HG02678 (cell line): ENCODE data around the gene SCAMP1.
"Not testable (repeated sequence)": the region's sequence is repeated elsewhere in the genome, so short reads cannot be mapped to it uniquely, and the experiment has no call there.

ENCODE experiments used
- ATAC-seq: cut with Tn5 transposase; IDR thresholded peaks from one replicate; pipeline ENCODE4 v1.9.1; 2021; ENCODE audit warnings: mild to moderate bottlenecking, moderate library complexity; ENCODE audit not compliant: unreplicated experiment

SCAMP1 gene

DNA sequence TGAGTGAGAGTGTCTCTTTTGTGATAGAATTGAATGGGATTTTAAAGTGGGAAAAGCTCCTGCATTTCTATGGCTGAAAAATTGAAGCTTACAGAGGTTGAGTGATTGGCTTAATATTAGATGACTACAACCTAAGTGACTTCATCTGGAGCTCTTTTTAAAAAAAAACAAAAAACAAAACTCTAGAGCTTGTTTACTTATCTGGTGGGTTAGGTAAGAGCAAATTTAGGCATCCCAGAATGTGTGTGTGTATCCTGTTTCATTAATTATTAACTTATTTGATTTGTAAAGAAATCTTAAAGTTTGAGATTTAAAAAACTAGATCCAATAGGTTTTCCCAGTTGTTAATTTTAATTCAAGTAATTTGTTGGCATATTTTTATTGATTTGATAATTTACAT, 60.1 kb downstream of the SCAMP1 start:
- no peak for ATAC-seq

DNA sequence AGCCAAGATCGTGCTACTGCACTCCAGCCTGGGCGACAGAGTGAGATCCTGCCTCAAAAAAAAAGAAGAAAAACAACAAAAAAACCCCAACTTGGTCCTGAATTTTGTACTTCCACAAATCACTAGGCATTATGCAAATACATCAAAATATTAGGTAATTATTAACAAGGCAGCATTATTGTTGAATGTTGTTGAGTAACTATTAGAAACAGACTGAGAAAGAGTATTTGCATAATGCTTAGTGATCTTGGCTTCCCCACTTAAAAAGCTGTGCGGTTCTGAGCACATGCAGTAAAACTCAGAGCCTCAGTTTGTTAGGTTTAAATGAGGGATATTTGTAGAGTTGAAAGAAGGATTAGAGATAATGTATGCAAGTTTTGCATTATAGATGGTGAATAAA, 64.2 kb downstream of the SCAMP1 start:
- no peak for ATAC-seq

DNA sequence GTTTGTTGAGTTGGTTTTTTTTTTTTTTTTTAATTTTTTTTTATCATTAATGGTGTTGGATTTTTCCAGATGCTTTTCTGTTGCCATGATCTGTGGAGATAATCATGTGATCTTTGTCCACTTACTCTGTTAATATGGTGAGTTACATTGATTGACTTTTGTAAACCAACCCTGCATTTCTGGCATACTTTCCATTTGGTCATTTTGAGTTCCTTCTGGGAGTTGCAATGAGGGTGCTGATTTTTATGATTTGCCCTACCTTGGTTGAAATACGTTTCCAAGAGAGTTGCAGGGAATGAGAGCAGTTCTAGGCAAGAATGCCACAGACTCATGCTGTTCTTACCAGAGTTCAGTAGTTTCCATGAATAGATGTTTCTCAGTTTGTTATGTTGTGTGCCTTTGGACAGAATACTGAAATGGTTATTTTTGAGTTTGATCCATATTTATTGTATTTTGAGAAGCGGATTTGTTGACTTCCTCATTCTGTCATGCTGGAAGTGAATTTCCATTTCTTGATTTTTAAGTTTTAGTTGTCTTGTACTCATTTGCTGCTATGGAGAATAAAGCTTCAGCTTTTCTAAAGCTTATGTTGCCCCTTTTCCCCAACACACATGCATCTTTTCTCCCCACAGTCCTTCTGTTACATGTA, 69.0 kb downstream of the SCAMP1 start:
- ATAC-seq = no peak

GRCh38 chr5:78430866-78431265, 70.4 kb downstream of the SCAMP1 start:
- no peak for ATAC-seq

DNA sequence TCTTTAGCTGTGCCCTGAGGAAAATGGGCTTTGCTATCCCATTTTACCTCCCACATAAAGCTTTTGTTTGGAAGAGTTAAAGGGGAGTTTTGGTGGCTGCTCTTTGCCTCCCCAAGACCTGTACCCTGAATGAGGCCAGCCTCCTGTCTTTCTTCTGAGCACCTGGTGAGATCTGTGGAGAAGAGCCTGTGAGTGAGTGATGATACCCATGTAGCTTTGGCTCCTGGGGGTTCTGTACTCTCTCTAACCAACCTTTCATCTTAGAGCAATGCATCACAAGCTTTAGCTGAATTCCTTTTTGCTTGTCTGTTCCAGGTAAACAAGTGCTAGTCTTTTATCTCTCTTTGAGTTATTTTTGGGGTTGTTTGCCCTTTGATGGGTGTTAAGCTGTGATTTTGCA, 73.6 kb downstream of the SCAMP1 start:
- ATAC-seq = no peak

DNA sequence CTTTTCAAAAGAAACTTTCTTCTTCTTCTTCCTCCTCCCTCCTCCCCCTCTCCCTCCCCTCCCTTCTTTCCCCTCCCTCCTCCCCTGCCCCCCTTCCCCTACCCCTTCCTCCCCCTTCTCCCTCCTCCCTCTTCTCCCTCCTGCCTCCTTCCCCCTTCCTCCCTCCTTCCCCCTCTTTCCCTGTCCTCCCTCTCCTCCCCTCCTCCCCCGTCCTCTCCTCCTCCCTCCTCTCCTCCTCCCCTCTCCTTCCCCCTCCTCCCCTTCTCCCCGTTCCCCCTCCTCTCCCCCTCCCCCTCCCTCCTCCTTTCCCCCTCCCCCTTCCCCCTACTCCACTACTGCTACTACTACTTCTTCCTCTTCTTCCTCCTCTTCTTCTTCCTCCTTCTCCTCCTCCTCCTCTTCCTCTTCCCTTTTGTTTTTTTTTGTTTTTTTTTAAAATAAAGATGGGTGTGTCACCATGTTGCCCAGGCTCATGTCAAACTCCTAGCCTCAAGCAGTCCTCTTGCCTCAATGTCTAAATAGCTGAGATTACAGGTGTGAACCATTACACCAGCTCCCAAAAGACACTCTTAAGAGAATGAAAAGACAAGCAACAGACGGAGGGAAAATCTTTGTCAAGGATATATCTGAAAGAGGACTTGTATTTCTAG, 87.5 kb downstream of the SCAMP1 start:
- no peak for ATAC-seq

- no peak for ATAC-seq
Observed at GRCh38 chr5:78449103-78449502, 88.7 kb downstream of the SCAMP1 start.

DNA sequence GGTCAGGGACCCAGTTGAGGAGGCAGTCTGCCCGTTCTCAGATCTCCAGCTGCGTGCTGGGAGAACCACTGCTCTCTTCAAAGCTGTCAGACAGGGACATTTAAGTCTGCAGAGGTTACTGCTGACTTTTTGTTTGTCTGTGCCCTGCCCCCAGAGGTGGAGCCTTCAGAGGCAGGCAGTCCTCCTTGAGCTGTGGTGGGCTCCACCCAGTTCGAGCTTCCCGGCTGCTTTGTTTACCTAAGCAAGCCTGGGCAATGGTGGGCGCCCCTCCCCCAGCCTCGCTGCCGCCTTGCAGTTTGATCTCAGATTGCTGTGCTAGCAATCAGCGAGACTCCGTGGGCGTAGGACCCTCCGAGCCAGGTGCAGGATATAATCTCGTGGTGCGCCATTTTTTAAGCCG, 97.1 kb downstream of the SCAMP1 start:
- not testable (repeated sequence) for ATAC-seq

DNA sequence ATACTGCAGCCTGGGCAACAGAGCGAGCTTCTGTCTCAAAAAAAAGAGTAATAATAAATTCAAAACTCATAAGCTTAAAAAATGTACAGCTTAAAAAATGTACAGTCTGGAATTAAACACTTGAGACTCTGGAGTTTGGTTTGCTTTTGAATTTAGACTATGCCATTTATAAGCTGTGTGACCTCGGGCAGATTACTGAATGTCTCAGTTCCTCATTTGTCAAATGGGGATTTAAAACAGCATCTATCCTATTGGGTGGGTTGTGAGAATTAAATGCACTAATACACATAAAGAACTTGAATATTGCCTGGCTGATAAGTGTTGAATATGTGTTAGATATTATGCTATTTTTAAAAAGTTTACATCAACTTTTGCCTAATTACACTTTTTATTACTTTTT, 98.4 kb downstream of the SCAMP1 start:
- no peak for ATAC-seq

- ATAC-seq = no peak
Observed at GRCh38 chr5:78467140-78467539, 106.7 kb downstream of the SCAMP1 start.

- ATAC-seq = no peak
Observed at GRCh38 chr5:78467752-78468357, 107.4 kb downstream of the SCAMP1 start.

- no peak for ATAC-seq
Observed at GRCh38 chr5:78471896-78472295, 111.5 kb downstream of the SCAMP1 start.

- ATAC-seq = no peak
Observed at GRCh38 chr5:78472469-78473106, 112.2 kb downstream of the SCAMP1 start.

- ATAC-seq = no peak
Observed at GRCh38 chr5:78473751-78474150, 113.3 kb downstream of the SCAMP1 start.

DNA sequence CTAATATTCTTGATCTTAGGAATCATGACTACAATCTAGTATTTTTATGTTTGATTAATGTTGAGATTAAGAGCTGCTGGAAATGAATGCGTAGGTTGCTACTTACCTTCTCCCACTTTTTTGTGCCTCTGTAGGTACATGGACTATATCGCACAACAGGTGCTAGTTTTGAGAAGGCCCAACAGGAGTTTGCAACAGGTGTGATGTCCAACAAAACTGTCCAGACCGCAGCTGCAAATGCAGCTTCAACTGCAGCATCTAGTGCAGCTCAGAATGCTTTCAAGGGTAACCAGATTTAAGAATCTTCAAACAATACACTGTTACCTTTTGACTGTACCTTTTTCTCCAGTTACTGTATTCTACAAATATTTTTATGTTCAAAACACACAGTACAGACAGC, 115.0 kb downstream of the SCAMP1 start:
- ATAC-seq = no peak

DNA sequence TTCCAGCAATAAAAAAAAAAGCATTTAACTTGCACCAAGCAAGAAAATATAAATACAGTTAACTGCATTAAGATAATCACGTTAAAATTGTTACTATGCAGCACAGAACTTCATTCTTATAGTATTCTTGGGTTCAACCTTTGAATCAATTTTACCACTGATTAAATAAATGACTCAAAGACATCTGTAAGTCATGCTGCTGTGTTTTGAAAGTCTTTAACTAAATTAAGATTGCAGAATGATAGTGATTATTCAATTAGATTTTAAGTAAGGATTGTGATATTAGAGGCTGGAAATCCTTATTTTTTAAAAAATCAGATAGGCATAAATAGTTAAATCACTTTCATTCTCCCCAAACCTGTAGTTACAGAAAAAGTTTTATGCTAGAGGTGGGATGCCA, 116.4 kb downstream of the SCAMP1 start:
- ATAC-seq = no peak

DNA sequence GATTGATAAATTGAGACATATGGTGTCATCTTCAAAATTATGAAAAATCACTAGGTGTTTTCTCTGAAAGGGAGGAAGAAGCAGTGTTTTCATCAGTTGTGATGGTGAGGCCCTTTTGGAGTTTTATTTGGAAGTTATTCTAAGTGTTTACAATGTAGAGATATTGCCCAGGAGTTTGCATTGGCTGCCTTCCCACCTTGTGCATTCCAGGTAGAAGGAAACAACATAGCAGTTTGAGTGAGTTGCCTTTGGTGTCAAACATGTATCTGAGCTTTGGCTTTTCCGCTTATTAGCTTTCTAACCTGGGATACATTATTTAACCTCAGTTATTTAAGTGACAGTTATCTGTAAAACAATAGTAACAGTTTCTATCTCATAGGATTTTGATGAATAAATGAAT, 122.5 kb downstream of the SCAMP1 start:
- ATAC-seq = no peak

DNA sequence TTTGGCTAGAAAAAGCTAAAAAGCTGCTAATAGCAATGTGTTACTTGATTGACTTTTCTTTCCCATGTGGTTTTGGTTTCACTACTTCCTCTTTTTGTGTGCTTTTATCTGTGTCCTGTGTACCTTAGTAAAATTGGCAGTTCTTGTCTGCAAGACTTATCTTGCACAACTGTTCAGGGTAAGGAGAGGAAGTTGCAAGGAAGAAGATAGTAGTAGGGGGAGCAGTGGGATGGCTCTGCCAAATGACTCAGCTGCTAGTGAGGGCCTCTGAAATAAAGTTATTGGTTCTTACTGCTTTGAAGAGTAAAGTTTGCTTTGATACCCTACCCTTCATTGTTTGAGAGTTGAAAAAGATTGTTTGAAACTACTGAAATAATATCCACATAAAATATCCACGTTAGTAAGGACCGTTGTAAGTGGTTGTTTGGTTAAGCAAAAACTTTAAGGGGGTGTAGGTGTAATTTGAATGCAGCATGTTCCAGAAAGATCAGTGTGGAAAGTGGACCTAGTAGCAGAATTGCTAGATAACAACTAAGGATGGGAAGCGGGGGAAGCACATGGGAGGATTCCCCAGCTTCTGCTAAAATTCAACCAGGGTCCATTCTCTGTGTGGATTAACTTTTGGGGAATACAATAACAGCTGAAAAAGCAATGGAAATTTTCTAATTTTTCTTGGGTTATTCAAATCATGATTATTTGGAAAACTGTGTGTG, 123.5 kb downstream of the SCAMP1 start:
- ATAC-seq = peak; percentile 82

- ATAC-seq = no peak
Observed at GRCh38 chr5:78486218-78486617, 125.8 kb downstream of the SCAMP1 start.

- no peak for ATAC-seq
Observed at GRCh38 chr5:78487846-78488245, 127.4 kb downstream of the SCAMP1 start.

DNA sequence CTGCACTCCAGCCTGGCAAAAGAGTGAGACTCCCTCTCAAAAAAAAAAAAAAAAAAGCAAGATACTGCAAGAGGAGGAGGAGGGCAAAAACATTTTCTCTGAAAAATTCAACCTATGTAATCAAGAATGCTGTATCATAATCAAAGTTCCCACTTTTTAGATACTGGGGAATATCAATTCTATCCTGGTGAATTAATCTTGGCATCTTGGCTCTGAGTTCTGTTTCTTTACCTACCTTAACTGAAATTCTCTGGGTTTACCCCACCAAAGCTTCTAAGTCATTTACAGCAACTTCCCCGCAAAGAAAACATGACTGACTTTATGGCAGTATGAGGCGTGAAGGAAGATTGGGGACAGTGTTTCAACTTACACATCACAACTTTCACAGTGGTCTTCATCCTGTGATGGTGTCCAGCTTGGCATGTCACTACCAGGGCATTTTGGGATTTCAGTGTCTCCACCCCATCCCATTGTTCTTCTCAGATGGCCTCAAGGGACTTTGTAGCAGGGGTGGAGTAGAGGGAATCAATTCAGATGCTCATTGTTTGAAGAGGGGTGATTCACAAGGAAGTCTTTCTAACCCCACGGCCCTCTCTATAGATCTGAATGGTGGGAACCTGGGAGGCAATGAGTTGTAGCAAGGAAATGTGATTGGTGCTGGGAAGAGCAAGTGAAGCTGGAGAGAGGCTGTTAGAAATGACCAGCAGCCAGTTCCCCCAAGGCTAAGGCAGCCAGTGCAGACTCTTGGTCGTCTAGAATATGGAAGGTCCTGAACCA, 130.5 kb downstream of the SCAMP1 start:
- no peak for ATAC-seq
